Non-pigmented ciliary epithelial cell (primary cell): Measurements from ENCODE around the gene SH3PXD2A.
A peak's percentile ranks its signal among the peaks of the same experiment; 100 is the strongest.
"Not testable (repeated sequence)": the region's sequence is repeated elsewhere in the genome, so short reads cannot be mapped to it uniquely, and the experiment has no call there.

ENCODE experiments used
- DNase-seq: peaks from one replicate; pipeline ENCODE4 v3.0.0-alpha.2; 2010; ENCODE audit warnings: low read depth

The SH3PXD2A gene

DNA sequence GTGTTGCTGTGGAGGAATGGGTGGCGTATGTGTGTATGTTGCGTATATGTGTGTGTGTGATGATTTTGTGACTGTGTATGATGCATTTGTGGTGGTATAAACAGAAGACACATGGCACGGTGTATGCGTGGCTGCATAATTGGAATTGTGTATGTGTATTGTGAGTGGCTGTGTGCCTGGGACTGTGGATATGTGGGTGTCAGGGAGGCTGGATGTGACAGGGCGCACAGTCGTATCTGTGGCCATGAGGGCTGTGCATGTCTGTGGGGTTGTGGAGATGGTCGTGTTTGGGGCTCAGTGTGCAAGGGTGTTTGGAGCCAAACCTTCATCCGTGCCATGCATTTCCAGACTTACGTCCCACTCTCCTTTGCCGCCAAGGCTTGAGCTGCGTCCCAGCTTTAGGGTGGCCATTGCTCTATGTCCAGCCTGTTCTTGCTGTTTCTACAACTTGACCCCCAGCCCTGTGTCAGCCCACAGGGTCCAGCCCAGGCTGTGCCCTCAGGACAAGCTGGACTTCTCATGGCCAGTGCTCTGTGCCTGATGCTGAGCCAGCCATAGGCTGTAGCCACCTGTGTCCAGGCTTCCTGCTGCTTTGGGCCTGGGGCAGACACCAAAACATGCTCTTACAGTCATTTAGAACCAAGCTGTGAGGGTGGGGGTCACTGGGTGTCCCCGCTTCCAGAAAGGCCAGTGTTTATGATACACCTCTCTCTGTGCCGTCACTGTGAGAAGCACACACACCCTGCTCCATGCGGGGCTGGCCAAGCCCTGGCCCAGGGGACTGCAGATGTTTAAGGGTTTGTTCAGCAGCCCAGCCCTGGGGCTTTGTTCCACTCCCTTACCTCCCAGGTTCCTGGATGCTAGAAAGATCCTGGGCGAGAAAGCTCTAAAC lies 234.2 kb downstream of the SH3PXD2A start:
- no peak for DNase-seq

- no peak for DNase-seq
Observed at GRCh38 chr10:103620352-103620740, 235.0 kb downstream of the SH3PXD2A start.

GRCh38 chr10:103619424-103620351 lies 235.7 kb downstream of the SH3PXD2A start:
- no peak for DNase-seq

GRCh38 chr10:103618575-103619423 lies 236.6 kb downstream of the SH3PXD2A start:
- DNase-seq = no peak

DNA sequence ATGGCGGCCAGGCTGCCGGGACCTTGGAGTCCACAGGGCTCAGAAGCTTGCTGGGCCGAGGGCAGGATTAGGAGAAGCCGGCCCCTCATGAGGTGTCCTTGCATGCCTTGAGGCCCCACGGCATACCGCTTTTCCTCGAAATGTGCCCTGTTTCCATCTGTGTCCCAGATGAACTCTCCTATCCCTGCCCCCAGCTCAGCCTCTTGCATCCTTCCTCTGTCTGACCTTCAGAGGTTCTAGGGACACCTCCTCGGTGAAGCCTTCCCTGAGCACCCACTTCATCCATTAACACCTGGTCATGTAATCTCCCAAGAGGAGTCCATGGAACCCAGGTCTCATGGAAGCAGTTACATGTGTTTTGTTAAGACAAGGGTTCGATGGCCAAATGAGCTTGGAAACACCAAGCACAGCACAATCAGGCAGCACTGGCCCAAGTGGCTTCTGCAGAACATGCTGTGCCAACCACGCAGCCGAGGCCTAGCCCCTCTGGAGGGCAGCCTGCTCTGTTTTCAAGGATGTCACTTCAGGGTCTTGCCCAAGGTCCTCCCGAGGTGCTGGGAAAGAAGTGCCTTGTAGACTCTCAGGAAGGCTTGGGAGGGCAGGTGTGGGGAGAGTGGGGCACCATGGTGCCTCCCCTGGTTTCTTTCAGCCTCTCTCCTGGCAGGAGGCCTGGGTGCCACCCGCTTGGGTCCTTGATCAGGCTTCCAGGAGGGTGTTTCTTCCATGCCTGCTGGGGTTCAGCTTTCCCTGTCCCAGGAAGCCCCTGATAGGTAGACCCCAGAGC lies 237.6 kb downstream of the SH3PXD2A start:
- no peak for DNase-seq

DNA sequence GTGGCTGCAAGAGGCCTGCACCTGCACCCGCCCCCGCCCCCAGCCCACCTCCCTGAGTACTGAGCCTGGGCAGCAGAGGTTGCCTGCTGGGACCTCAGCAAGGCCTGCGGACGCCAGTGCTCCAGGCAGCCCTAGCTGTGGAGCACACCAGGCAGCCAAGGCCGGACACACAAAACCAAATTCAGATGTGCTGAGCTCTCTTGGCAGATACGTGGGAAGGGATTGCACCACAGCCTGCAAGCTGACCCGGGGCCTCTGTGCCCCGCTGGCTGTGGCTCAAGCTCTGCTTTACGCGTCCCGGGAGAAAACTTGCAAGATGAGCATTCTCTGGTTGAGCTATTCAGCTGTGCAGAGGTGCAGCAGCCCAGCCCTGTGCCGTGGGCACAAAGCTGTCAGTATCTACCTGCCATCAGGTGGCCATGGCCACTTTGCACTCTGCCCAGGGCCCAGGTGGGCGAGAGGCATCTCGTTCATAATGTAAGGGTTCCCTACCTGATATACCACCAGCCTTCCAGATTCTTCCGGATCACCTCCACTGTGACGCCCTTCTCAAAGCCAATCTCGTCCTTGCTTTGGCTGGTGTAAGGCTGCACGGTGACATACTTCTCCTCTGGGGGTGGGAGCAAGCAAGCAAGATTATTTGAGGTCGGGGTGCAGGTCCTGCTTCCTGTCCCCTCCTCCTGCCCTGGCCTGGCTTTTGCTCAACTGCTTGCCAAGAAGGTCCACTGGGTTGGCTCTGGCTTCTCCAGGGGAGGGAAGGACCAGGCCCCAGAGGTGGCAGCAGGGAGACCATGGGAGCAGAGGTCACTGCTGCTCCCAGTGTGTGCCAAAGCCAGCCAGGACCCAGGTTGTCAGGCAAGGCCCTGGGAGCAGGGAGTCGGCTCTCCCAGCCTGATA lies 238.4 kb downstream of the SH3PXD2A start:
- DNase-seq = peak; percentile 52

GRCh38 chr10:103614306-103615158 lies 240.8 kb downstream of the SH3PXD2A start:
- DNase-seq = no peak

GRCh38 chr10:103613616-103614015 lies 241.8 kb downstream of the SH3PXD2A start:
- DNase-seq = no peak

- DNase-seq = peak; percentile 66
Observed at GRCh38 chr10:103612462-103613365, 242.7 kb downstream of the SH3PXD2A start.

- DNase-seq = no peak
Observed at GRCh38 chr10:103610921-103611511, 244.4 kb downstream of the SH3PXD2A start.

- DNase-seq = no peak
Observed at GRCh38 chr10:103610083-103610472, 245.3 kb downstream of the SH3PXD2A start.

GRCh38 chr10:103609231-103610082 lies 245.9 kb downstream of the SH3PXD2A start:
- no peak for DNase-seq

- DNase-seq = not testable (repeated sequence)
Observed at GRCh38 chr10:103608056-103608455, 247.3 kb downstream of the SH3PXD2A start.

GRCh38 chr10:103607051-103607450 lies 248.3 kb downstream of the SH3PXD2A start:
- DNase-seq = not testable (repeated sequence)

DNA sequence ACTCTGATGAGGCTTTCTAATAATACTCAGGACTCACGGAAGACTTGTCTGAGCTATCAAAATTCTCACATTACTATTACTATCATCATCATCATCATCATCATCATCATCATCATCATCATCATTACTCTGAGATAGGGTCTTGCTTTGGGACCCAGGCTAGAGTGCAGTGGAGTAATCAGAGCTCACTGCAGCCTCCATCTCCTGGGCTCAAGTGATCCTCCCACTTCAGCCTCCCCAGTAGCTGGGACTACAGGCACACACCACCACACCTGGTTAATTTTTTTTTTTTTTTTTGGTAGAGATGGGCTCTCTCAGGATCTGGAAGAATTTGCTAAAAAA lies 249.3 kb downstream of the SH3PXD2A start:
- DNase-seq = not testable (repeated sequence)

- no peak for DNase-seq
Observed at GRCh38 chr10:103605359-103606096, 249.8 kb downstream of the SH3PXD2A start.
